ENCODE data around the gene ENAH.

ENAH gene

DNA sequence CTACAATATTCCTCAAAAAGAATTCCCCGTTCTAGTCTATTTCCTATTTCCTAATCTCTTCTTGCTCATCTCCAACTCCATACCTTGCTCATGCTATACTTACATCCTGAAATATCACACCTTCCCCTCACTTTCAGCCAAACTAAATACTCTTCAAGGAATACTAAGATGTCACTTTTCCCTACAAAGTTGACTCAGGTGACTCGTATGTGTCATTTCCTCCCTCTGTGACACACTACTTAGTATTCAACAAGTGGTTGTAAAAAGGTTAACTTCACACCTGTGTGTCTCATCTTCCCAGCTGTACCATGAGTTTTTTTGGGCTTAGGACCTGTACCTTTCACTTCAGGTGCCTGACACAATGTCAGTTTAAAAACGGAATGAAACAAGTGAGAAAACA is 143.2 kb downstream of the ENAH start:
- H3F3A ChIP-seq (ENCODE audit: low read depth) = no peaks in the 10 kb centered on the region
- H3K9ac ChIP-seq (ENCODE audit: low read depth, low read length, poor library complexity, severe bottlenecking) = no peak overlapping the region
- H3K4me1 ChIP-seq (ENCODE audit: insufficient read depth, low read length, poor library complexity, severe bottlenecking) = no peaks in the 10 kb centered on the region
- H3K9me3 ChIP-seq (ENCODE audit: insufficient read depth, low read depth, low read length) = no peaks in the 10 kb centered on the region
- H3K79me2 ChIP-seq (ENCODE audit: insufficient read depth, low read length) = no peaks in the 10 kb centered on the region
- H3K4me2 ChIP-seq (ENCODE audit: low read depth, low read length, poor library complexity, severe bottlenecking) = no peak overlapping the region
- no peaks in the 10 kb centered on the region for H3K27me3 ChIP-seq (ENCODE audit: insufficient read depth, low read length, poor library complexity, severe bottlenecking)
- no peak for TF ChIP-seq EZH2phosphoT487 (IDR thresholded peaks at IDR 0.05; ENCODE audit: borderline replicate concordance)
- TF ChIP-seq, protein P1, sequence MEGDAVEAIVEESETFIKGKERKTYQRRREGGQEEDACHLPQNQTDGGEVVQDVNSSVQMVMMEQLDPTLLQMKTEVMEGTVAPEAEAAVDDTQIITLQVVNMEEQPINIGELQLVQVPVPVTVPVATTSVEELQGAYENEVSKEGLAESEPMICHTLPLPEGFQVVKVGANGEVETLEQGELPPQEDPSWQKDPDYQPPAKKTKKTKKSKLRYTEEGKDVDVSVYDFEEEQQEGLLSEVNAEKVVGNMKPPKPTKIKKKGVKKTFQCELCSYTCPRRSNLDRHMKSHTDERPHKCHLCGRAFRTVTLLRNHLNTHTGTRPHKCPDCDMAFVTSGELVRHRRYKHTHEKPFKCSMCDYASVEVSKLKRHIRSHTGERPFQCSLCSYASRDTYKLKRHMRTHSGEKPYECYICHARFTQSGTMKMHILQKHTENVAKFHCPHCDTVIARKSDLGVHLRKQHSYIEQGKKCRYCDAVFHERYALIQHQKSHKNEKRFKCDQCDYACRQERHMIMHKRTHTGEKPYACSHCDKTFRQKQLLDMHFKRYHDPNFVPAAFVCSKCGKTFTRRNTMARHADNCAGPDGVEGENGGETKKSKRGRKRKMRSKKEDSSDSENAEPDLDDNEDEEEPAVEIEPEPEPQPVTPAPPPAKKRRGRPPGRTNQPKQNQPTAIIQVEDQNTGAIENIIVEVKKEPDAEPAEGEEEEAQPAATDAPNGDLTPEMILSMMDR (conservative IDR thresholded peaks at IDR 0.05; ENCODE audit: low read length) = no peak
- no peak overlapping the region for H2AFZ ChIP-seq (ENCODE audit: low read length)
- no peak overlapping the region for H3K4me3 ChIP-seq (ENCODE audit: low read length, poor library complexity, severe bottlenecking)
- no peaks in the 10 kb centered on the region for H3K9me2 ChIP-seq (replicated peaks; ENCODE audit: low read depth, low read length)
- H3K36me3 ChIP-seq (ENCODE audit: insufficient read depth, low read length) = peaks cover 15% of the 10 kb centered on the region; the same call in 1 of the 2 replicates
- H4K20me1 ChIP-seq (ENCODE audit: insufficient read depth, low read length, poor library complexity, severe bottlenecking) = no peaks in the 10 kb centered on the region

DNA sequence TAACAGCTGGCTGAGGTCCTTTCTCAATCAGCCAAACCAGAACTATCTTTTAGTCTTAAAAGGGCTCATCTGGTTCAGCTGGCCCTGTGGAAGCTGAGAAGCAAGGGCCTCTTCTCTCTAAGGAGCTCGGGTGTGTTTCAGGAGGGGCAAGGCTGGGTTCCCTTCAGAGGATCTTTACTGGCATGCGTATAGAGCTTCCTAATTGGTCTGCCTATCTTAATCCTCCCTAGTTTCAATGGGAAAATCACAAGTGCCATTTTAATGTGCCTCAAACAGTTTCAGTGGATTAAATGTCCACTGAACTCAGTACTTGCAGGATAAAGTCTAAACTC is 143.6 kb downstream of the ENAH start:
- H3K36me3 ChIP-seq (ENCODE audit: insufficient read depth, low read length) = peaks cover 15% of the 10 kb centered on the region; the same call in 1 of the 2 replicates
- no peak overlapping the region for H3K4me3 ChIP-seq (ENCODE audit: low read length, poor library complexity, severe bottlenecking)
- no peaks in the 10 kb centered on the region for H3K79me2 ChIP-seq (ENCODE audit: insufficient read depth, low read length)
- H3K9me3 ChIP-seq (ENCODE audit: insufficient read depth, low read depth, low read length) = no peaks in the 10 kb centered on the region
- H2AFZ ChIP-seq (ENCODE audit: low read length) = no peak overlapping the region
- H3F3A ChIP-seq (ENCODE audit: low read depth) = no peaks in the 10 kb centered on the region
- no peak overlapping the region for H3K4me2 ChIP-seq (ENCODE audit: low read depth, low read length, poor library complexity, severe bottlenecking)
- no peak overlapping the region for H3K9ac ChIP-seq (ENCODE audit: low read depth, low read length, poor library complexity, severe bottlenecking)
- no peaks in the 10 kb centered on the region for H3K27me3 ChIP-seq (ENCODE audit: insufficient read depth, low read length, poor library complexity, severe bottlenecking)
- TF ChIP-seq, protein P1 (conservative IDR thresholded peaks at IDR 0.05; ENCODE audit: low read length) = no peak
- no peak for TF ChIP-seq EZH2phosphoT487 (IDR thresholded peaks at IDR 0.05; ENCODE audit: borderline replicate concordance)
- no peaks in the 10 kb centered on the region for H3K4me1 ChIP-seq (ENCODE audit: insufficient read depth, low read length, poor library complexity, severe bottlenecking)
- H4K20me1 ChIP-seq (ENCODE audit: insufficient read depth, low read length, poor library complexity, severe bottlenecking) = no peaks in the 10 kb centered on the region
- H3K9me2 ChIP-seq (replicated peaks; ENCODE audit: low read depth, low read length) = no peaks in the 10 kb centered on the region

DNA sequence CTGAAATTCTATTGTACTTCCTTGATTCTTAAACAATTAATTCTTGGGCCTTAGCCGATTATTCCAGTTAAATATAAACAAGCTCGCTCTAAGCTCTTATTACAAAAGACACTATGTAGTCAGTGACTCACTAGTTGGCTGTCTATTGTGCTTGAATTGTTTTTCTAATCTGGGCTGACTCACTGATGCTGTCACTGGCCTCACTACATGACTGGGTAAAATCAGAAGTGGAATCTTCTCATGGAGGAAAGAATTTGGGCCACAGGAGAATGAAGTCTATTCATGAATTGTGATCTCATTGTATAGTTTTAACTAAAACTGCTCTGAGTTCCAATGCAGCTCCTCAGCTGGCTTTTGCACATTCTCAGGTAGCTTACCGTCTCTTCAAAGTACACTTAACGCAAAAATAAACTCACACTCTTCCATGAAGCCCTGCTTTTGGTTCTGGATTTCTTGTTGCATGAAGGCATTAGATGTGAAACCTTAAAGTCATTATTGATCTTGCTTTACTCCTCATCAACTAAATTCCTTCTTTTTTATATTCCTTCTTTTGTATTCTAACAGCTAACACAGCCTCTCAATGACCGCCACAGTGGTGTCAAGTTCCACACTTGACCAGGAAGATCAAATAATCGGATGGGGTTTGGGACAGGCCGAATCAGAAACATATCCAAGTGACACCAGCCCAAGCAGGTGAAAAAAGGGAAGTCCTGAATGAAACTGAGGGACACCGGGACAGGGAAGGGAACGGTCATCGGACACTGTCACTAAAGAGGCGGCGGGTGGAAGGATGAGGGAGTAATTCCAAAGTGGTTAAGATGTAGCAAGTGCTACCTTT is 144.2 kb downstream of the ENAH start:
- no peak overlapping the region for H3K4me3 ChIP-seq (ENCODE audit: low read length, poor library complexity, severe bottlenecking)
- no peaks in the 10 kb centered on the region for H3K9me3 ChIP-seq (ENCODE audit: insufficient read depth, low read depth, low read length)
- no peaks in the 10 kb centered on the region for H3K27me3 ChIP-seq (ENCODE audit: insufficient read depth, low read length, poor library complexity, severe bottlenecking)
- H3F3A ChIP-seq (ENCODE audit: low read depth) = no peaks in the 10 kb centered on the region
- TF ChIP-seq, protein P1 (conservative IDR thresholded peaks at IDR 0.05; ENCODE audit: low read length) = no peak
- no peak for TF ChIP-seq EZH2phosphoT487 (IDR thresholded peaks at IDR 0.05; ENCODE audit: borderline replicate concordance)
- H3K4me1 ChIP-seq (ENCODE audit: insufficient read depth, low read length, poor library complexity, severe bottlenecking) = no peaks in the 10 kb centered on the region
- H3K79me2 ChIP-seq (ENCODE audit: insufficient read depth, low read length) = no peaks in the 10 kb centered on the region
- no peaks in the 10 kb centered on the region for H4K20me1 ChIP-seq (ENCODE audit: insufficient read depth, low read length, poor library complexity, severe bottlenecking)
- no peak overlapping the region for H3K9ac ChIP-seq (ENCODE audit: low read depth, low read length, poor library complexity, severe bottlenecking)
- H3K36me3 ChIP-seq (ENCODE audit: insufficient read depth, low read length) = peaks cover 15% of the 10 kb centered on the region; the same call in 1 of the 2 replicates
- H3K4me2 ChIP-seq (ENCODE audit: low read depth, low read length, poor library complexity, severe bottlenecking) = no peak overlapping the region
- no peaks in the 10 kb centered on the region for H3K9me2 ChIP-seq (replicated peaks; ENCODE audit: low read depth, low read length)
- no peak overlapping the region for H2AFZ ChIP-seq (ENCODE audit: low read length)
